K562 (cell line): Measurements from ENCODE around the gene APC. TPM values are rescaled to one million over a fixed set of nuclear protein-coding genes. Genes with fewer than 3 reads are reported as not detected.

ENCODE experiments used
- ATAC-seq: fragments of 200-7000 bp; cut with Tn5 transposase; 3 replicates; pipeline ENCODE4 v1.9.1; 2020; ENCODE audit warnings: moderate library complexity
- Bru-seq: library from RNA; stranded (reverse); fragments of 400-500 nt; gene quantifications from one replicate; lab custom pipeline; 2021; lab: Mats Ljungman, UMichigan
- BruChase-seq, 2 experiments: library from RNA; stranded (reverse); fragments of 400-500 nt; gene quantifications; one replicate each; lab custom pipeline; 2021; lab: Mats Ljungman, UMichigan
- BruUV-seq: library from RNA; stranded (reverse); fragments of 400-500 nt; replicated peaks from 2 replicates; lab custom pipeline; 2021; lab: Mats Ljungman, UMichigan
- CTCF ChIA-PET: fragments of 300-600 bp; formaldehyde crosslinking; extraction: SDS; loops from one replicate; lab custom pipeline; 2021; ENCODE audit warnings: low intra/inter-chr PET ratio; lab: Yijun Ruan, JAX
- POLR2A ChIA-PET: fragments of 300-600, 350-650 bp; sonication (Branson Sonifier 250); formaldehyde crosslinking; extraction: SDS; loops from one replicate; lab custom pipeline; 2021; ENCODE audit warnings: antibody characterized with exemption, inconsistent platforms; lab: Yijun Ruan, JAX
- DNase-seq, 4 experiments: peaks; one replicate each; pipeline versions ENCODE4 v3.0.0 to v3.0.0-alpha.2; 2011 to 2018; ENCODE audit warnings: low spot score in 3 of 4, mixed read lengths in 3 of 4; ENCODE audit errors: extremely low read depth in 1 of 4
- FAIRE-seq: peaks from 2 replicates; lab custom pipeline; 2011; peaks lifted over from hg19 to GRCh38; lab: Jason Lieb, UNC
- H2AFZ ChIP-seq: 2 replicates; pipeline ENCODE4 v1.6.0; 2011; ENCODE audit warnings: low read depth, low read length, control low read depth, inconsistent platforms
- H3K27ac ChIP-seq: fragments of 200-600 bp; 3 replicates; pipeline ENCODE4 v1.8.0; 2011; ENCODE audit warnings: low read depth, mild to moderate bottlenecking, control low read depth, inconsistent platforms, low read length, moderate library complexity, mixed read lengths; ENCODE audit errors: extremely low read depth
- H3K27me3 ChIP-seq, 2 experiments: fragments of 300-600 bp in 1 of 2; 2 replicates in 1 of 2; 3 replicates in 1 of 2; pipeline versions ENCODE4 v1.6.0 to v1.8.0; 2011; ENCODE audit warnings: inconsistent platforms in 2 of 2, low read length in 2 of 2, mild to moderate bottlenecking in 1 of 2, mixed read lengths in 1 of 2, moderate library complexity in 1 of 2; ENCODE audit not compliant: control insufficient read depth in 2 of 2, insufficient read depth in 2 of 2
- H3K36me3 ChIP-seq: fragments of 300-600 bp; 3 replicates; pipeline ENCODE4 v1.8.0; 2011; ENCODE audit warnings: mild to moderate bottlenecking, low read length, inconsistent platforms; ENCODE audit not compliant: control insufficient read depth, insufficient read depth
- H3K4me1 ChIP-seq, 2 experiments: fragments of 200-600 bp in 1 of 2; replicated peaks in 1 of 2; 2 replicates in 1 of 2; 3 replicates in 1 of 2; pipeline versions ENCODE4 v1.5.1 to v1.8.0; 2011; ENCODE audit warnings: inconsistent platforms in 2 of 2, low read length in 2 of 2, mild to moderate bottlenecking in 1 of 2, mixed read lengths in 1 of 2, moderate library complexity in 1 of 2; ENCODE audit not compliant: control insufficient read depth in 2 of 2, insufficient read depth in 2 of 2
- H3K4me2 ChIP-seq: 2 replicates; pipeline ENCODE4 v1.6.1; 2011; ENCODE audit warnings: low read length, control low read depth, inconsistent platforms, mixed read lengths; ENCODE audit not compliant: insufficient read depth
- H3K4me3 ChIP-seq: fragments of 200-600 bp; sonication (generic), shearing (Covaris generic); 2 replicates; pipeline ENCODE4 v1.5.1; 2016; ENCODE audit warnings: control low read depth, inconsistent platforms
- H3K79me2 ChIP-seq: fragments of 200-600 bp; 3 replicates; pipeline ENCODE4 v1.8.0; 2011; ENCODE audit warnings: low read length, inconsistent platforms; ENCODE audit not compliant: control insufficient read depth, insufficient read depth
- H3K9ac ChIP-seq, 2 experiments: 2 replicates each; pipeline versions ENCODE4 v1.6.0 to v1.6.1; 2011; ENCODE audit warnings: low read depth in 2 of 2, low read length in 2 of 2, control low read depth in 1 of 2, inconsistent platforms in 1 of 2, mild to moderate bottlenecking in 1 of 2, mixed read lengths in 1 of 2; ENCODE audit not compliant: insufficient read depth in 1 of 2
- H3K9me1 ChIP-seq: one replicate; pipeline ENCODE4 v1.6.0; 2011; ENCODE audit warnings: inconsistent platforms, mild to moderate bottlenecking, low read length, moderate library complexity; ENCODE audit not compliant: control insufficient read depth, insufficient read depth
- H3K9me3 ChIP-seq: replicated peaks from 2 replicates; pipeline ENCODE4 v1.5.1; 2011; ENCODE audit warnings: low read depth, low read length, inconsistent platforms; ENCODE audit not compliant: control insufficient read depth, insufficient read depth
- H4K20me1 ChIP-seq: replicated peaks from 2 replicates; pipeline ENCODE4 v1.6.1; 2011; ENCODE audit warnings: low read length, inconsistent platforms, mixed read lengths; ENCODE audit not compliant: control insufficient read depth, insufficient read depth
- CBFA2T2 ChIP-seq: fragments of 450-650 bp; conservative IDR thresholded peaks from 2 replicates; pipeline ENCODE4 v1.6.1; 2017; ENCODE audit warnings: mild to moderate bottlenecking
- CGGBP1 ChIP-seq: fragments of 250-450 bp; sonication (Bioruptor Pico); IDR thresholded peaks from 2 replicates; pipeline ENCODE4 v1.9.0; 2021; ENCODE audit warnings: mild to moderate bottlenecking
- CREB3L1 ChIP-seq: fragments of 450-650 bp; IDR thresholded peaks from 2 replicates; pipeline ENCODE4 v1.6.1; 2014; ENCODE audit warnings: low read depth, mild to moderate bottlenecking, moderate library complexity, borderline replicate concordance
- DNMT1 ChIP-seq: fragments of 450-650 bp; IDR thresholded peaks from 2 replicates; pipeline ENCODE4 v1.6.1; 2016; ENCODE audit warnings: antibody characterized with exemption, mild to moderate bottlenecking
- GABPA ChIP-seq: fragments of 200-800 bp; sonication (Bioruptor generic); conservative IDR thresholded peaks from 2 replicates; pipeline ENCODE4 v1.6.1; 2016; ENCODE audit warnings: low read depth, missing genetic modification characterization, missing compliant biosample characterization
- GABPB2 ChIP-seq: fragments of 250-450 bp; sonication (Bioruptor Pico); conservative IDR thresholded peaks from 2 replicates; pipeline ENCODE4 v1.5.1; 2021; ENCODE audit warnings: mild to moderate bottlenecking
- NCOR1 ChIP-seq: fragments of 450-650 bp; IDR thresholded peaks from 2 replicates; pipeline ENCODE4 v1.6.1; 2016; ENCODE audit warnings: mild to moderate bottlenecking, moderate library complexity
- STAG1 ChIP-seq: sonication (generic); formaldehyde crosslinking; IDR thresholded peaks from 2 replicates; pipeline ENCODE4 v1.5.0; 2020; ENCODE audit warnings: missing genetic modification reagents, borderline replicate concordance
- TARDBP ChIP-seq: fragments of 450-650 bp; IDR thresholded peaks from 2 replicates; pipeline ENCODE4 v1.6.1; 2016
- TCF3 ChIP-seq: sonication (generic); formaldehyde crosslinking; IDR thresholded peaks from 2 replicates; pipeline ENCODE4 v1.4.0; 2020; ENCODE audit warnings: mild to moderate bottlenecking, missing genetic modification reagents
- USF2 ChIP-seq: sonication (generic); formaldehyde crosslinking; IDR thresholded peaks from 2 replicates; pipeline ENCODE4 v1.5.0; 2020; ENCODE audit warnings: missing genetic modification reagents
- ZNF436 ChIP-seq: fragments of 250-450, 450-650 bp; sonication (Bioruptor Pico); formaldehyde crosslinking; IDR thresholded peaks from 2 replicates; pipeline ENCODE4 v1.7.0; 2020; ENCODE audit warnings: mild to moderate bottlenecking
- ZNF586 ChIP-seq: fragments of 450-650 bp; formaldehyde crosslinking; conservative IDR thresholded peaks from 2 replicates; pipeline ENCODE4 v1.4.0; 2020; ENCODE audit warnings: mild to moderate bottlenecking, moderate library complexity
- ZNF76 ChIP-seq: fragments of 250-450 bp; sonication (Bioruptor Pico); IDR thresholded peaks from 2 replicates; pipeline ENCODE4 v1.4.0; 2020; ENCODE audit warnings: mild to moderate bottlenecking, moderate library complexity, borderline replicate concordance
- WGBS: fragments of 100-300 bp; shearing (Covaris generic); methylation state at CpG from one replicate; pipeline ENCODE4 v1.1.6; 2016; ENCODE audit warnings: low coverage, mixed read lengths; ENCODE audit not compliant: insufficient coverage; ENCODE audit errors: missing lambda C conversion rate; 5-methylcytosine and 5-hydroxymethylcytosine counted together
- in situ Hi-C: fragments of 300-500 bp; cut with MboI; formaldehyde crosslinking; loops from 4 replicates; pipeline ENCODE4 v1.15.0; 2018; ENCODE audit warnings: inconsistent platforms, mixed read lengths
- intact Hi-C: fragments of 100-400 bp; cut with micrococcal nuclease; formaldehyde crosslinking; loops from 2 replicates; pipeline ENCODE4 v1.14.2; 2022
- long read RNA-seq, 3 experiments: library from polyadenylated mRNA in 2 of 3; library from RNA in 1 of 3; unstranded in 2 of 3; stranded (forward) in 1 of 3; transcript quantifications; one replicate each; pipeline ENCODE4 v2.0.0, GENCODE V29; 2019 to 2022
- polyA minus RNA-seq, 3 experiments: library from RNA; depleted of rRNA, polyadenylated mRNA; stranded (reverse); fragments of >200 nt; gene quantifications; 2 replicates each; pipeline ENCODE4 v1.2.3, GENCODE V29; 2011
- polyA plus RNA-seq, 8 experiments: library from polyadenylated mRNA; depleted of rRNA in 4 of 8; stranded (reverse) in 5 of 8; unstranded in 3 of 8; fragments of >200 nt; fragmentation: Nextera tagmentation in 2 of 8; fragmentation: Illumina TruSeq in 1 of 8; extraction: Ambion mirVana in 2 of 8; extraction: Trizol in 1 of 8; gene quantifications; 2 replicates each; pipeline versions ENCODE4 v1.2.1 to v1.2.3, GENCODE V29; 2011 to 2014; ENCODE audit warnings: inconsistent platforms in 1 of 8, missing spikeins in 1 of 8
- total RNA-seq, 7 experiments: library from RNA; depleted of rRNA in 6 of 7; stranded (reverse); fragments of >200 nt in 6 of 7; fragmentation: Illumina TruSeq in 2 of 7; extraction: Trizol in 2 of 7; gene quantifications; 2 replicates each; pipeline versions ENCODE4 v1.2.1 to v1.2.3, GENCODE V29; 2011 to 2021; ENCODE audit warnings: low replicate concordance in 1 of 7

Gene APC
- total RNA-seq (2011; cell fraction: chromatin; rRNA removed; ENCODE audit: low replicate concordance): 35.7 and 76.1 TPM in 2 replicates
- total RNA-seq (2011; cell fraction: nucleolus; rRNA removed): 25.2 and 36.2 TPM in 2 replicates
- total RNA-seq (2011; cell fraction: nucleoplasm; rRNA removed): 42.7 and 58.9 TPM in 2 replicates
- total RNA-seq (2014; rRNA removed) (24.3 and 25.5 TPM in 2 replicates), total RNA-seq (2014; rRNA removed; fragmentation: Illumina TruSeq; extraction: Trizol) (23.8 and 29.3 TPM in 2 replicates), total RNA-seq (2015; rRNA removed; fragmentation: Illumina TruSeq; extraction: Trizol) (29.1 and 29.5 TPM in 2 replicates), total RNA-seq (2021) (27.3 and 27.6 TPM in 2 replicates), polyA plus RNA-seq (2011; rRNA removed) (11.8 and 15.4 TPM in 2 replicates), polyA plus RNA-seq (2014; fragmentation: Illumina TruSeq; extraction: Trizol) (14.8 and 15.4 TPM in 2 replicates), polyA plus RNA-seq (2014; fragmentation: Nextera tagmentation; extraction: Ambion mirVana) (1 to 10 TPM; 5.7 to 9.3 TPM), polyA plus RNA-seq (2014; rRNA removed) (8.9 and 10.9 TPM in 2 replicates), polyA minus RNA-seq (2011; rRNA and poly(A)+ RNA removed) (76.0 and 81.2 TPM in 2 replicates), Bru-seq, nascent RNA (percentile 81 among the genes with signal in this experiment), BruChase-seq, experiment 1, labeled RNA remaining after a 2-hour chase (percentile 85 among the genes with signal in this experiment), BruChase-seq, experiment 2, labeled RNA remaining after a 6-hour chase (percentile 85 among the genes with signal in this experiment)
- 5.1 and 5.9 TPM in 2 replicates for polyA plus RNA-seq (2011; cell fraction: cytosol; rRNA removed)
- polyA plus RNA-seq (2011; cell fraction: nucleus; rRNA removed): 16.5 and 25.8 TPM in 2 replicates
- polyA plus RNA-seq (2012): 7.5 and 10.9 TPM in 2 replicates
- polyA minus RNA-seq (2011; cell fraction: cytosol; rRNA and poly(A)+ RNA removed): 20.0 and 24.2 TPM in 2 replicates
- polyA minus RNA-seq (2011; cell fraction: nucleus; rRNA and poly(A)+ RNA removed): 52.5 and 71.9 TPM in 2 replicates
- long read RNA-seq, experiment 1, full-length matches to known transcripts: 1 of 16 reads
- long read RNA-seq, experiment 1, partial matches to known transcripts: 3 of 16 reads
- long read RNA-seq, experiment 1, other reads (novel, unspliced or antisense): 12 of 16 reads
- long read RNA-seq, experiment 2, partial matches to known transcripts: 0 of 2 reads
- long read RNA-seq, experiment 2, other reads (novel, unspliced or antisense): 2 of 2 reads
- long read RNA-seq, experiment 3, full-length matches to known transcripts: 2 of 10 reads
- long read RNA-seq, experiment 3, partial matches to known transcripts: 2 of 10 reads
- long read RNA-seq, experiment 3, other reads (novel, unspliced or antisense): 6 of 10 reads

GRCh38 chr5:112737463-112738190, at the start of gene APC:
Gene APC, plus strand, starts transcription at chr5:112737885. Its CDS starts 17,006 bp downstream, at chr5:112754891.
- H3K9ac ChIP-seq: peak within 1 kb of the TSS; percentile 73 to 92
- BruUV-seq: no TSS peak
- H4K20me1 ChIP-seq: no peaks in the 10 kb centered on the region
- peaks cover 17 to 20% of the 10 kb centered on the region in 2 experiments for H3K4me1 ChIP-seq
- peaks cover 68% of the 10 kb centered on the region for H3K79me2 ChIP-seq
- no peaks in the 10 kb centered on the region for H3K9me3 ChIP-seq
- in situ Hi-C loops: no loop called here
- H3K4me3 ChIP-seq: peak within 1 kb of the TSS; percentile 50
- no peaks in the 10 kb centered on the region for H3K9me1 ChIP-seq
- DNase-seq: peak; percentile 91 to 95 (median 93)
- no peaks in the 10 kb centered on the region for H3K27me3 ChIP-seq
- intact Hi-C loops: loop anchor here (2.0 kb wide), 1 partner anchor 39 kb away; no protein-coding TSS in a partner anchor
- WGBS: under 1% methylated on average over 36 of the region's 36 CpGs
- H3K4me2 ChIP-seq: peak within 1 kb of the TSS; percentile 96
- ChIA-PET CTCF (no interaction called here), POLR2A (interaction anchor here (0.6 to 2.6 kb wide), 11 partner anchors 9 to 130 kb away, joined by 3 to 14 read pairs (median 3); partner anchors contain the start of gene SRP19)
- H3K27ac ChIP-seq: peak within 1 kb of the TSS; percentile 79
- peak; percentile 93 for ATAC-seq
- no peaks in the 10 kb centered on the region for H3K36me3 ChIP-seq
- FAIRE-seq: peak; percentile 35
- peak within 1 kb of the TSS; percentile 93 for H2AFZ ChIP-seq
- no peak for TF ChIP-seq GABPB2
- no peak for TF ChIP-seq ZNF436
- TF ChIP-seq GABPA: peak; percentile 27; the same call in 1 of the 2 replicates
- peak; percentile 59; the same call in 1 of the 2 replicates for TF ChIP-seq CREB3L1
- 0 out of 2 replicates have a peak, but pooled peaks have one; percentile 21 for TF ChIP-seq NCOR1
- TF ChIP-seq ZNF586 (CRISPR knock-in tag): no peak
- 0 out of 2 replicates have a peak, but pooled peaks have one; percentile 26 for TF ChIP-seq DNMT1
- TF ChIP-seq TCF3 (CRISPR knock-in tag): peak; percentile 14; the same call in 1 of the 2 replicates
- no peak for TF ChIP-seq ZNF76 (CRISPR knock-in tag)
- TF ChIP-seq CBFA2T2: peak; percentile 78
- TF ChIP-seq CGGBP1 (CRISPR knock-in tag): no peak
- TF ChIP-seq USF2: peak; percentile 98
- no peak for TF ChIP-seq STAG1 (CRISPR knock-in tag)
- no peak for TF ChIP-seq TARDBP
